K562 (cell line): ENCODE data around the gene SCAMP5. TPM values are rescaled to one million over a fixed set of nuclear protein-coding genes. Genes with fewer than 3 reads are reported as not detected.

Experiments
- ATAC-seq: fragments of 200-7000 bp; cut with Tn5 transposase; 3 replicates; pipeline ENCODE4 v1.9.1; 2020; ENCODE audit warnings: moderate library complexity
- BruUV-seq: library from RNA; stranded (reverse); fragments of 400-500 nt; replicated peaks from 2 replicates; lab custom pipeline; 2021; lab: Mats Ljungman, UMichigan
- CTCF ChIA-PET: fragments of 300-600 bp; formaldehyde crosslinking; extraction: SDS; loops from one replicate; lab custom pipeline; 2021; ENCODE audit warnings: low intra/inter-chr PET ratio; lab: Yijun Ruan, JAX
- POLR2A ChIA-PET: fragments of 300-600, 350-650 bp; sonication (Branson Sonifier 250); formaldehyde crosslinking; extraction: SDS; loops from one replicate; lab custom pipeline; 2021; ENCODE audit warnings: antibody characterized with exemption, inconsistent platforms; lab: Yijun Ruan, JAX
- DNase-seq, 4 experiments: peaks; one replicate each; pipeline versions ENCODE4 v3.0.0 to v3.0.0-alpha.2; 2011 to 2018; ENCODE audit warnings: low spot score in 3 of 4, mixed read lengths in 3 of 4; ENCODE audit errors: extremely low read depth in 1 of 4
- FAIRE-seq: peaks from 2 replicates; lab custom pipeline; 2011; peaks lifted over from hg19 to GRCh38; lab: Jason Lieb, UNC
- H2AFZ ChIP-seq: 2 replicates; pipeline ENCODE4 v1.6.0; 2011; ENCODE audit warnings: low read depth, low read length, control low read depth, inconsistent platforms
- H3K27ac ChIP-seq: fragments of 200-600 bp; 3 replicates; pipeline ENCODE4 v1.8.0; 2011; ENCODE audit warnings: low read depth, mild to moderate bottlenecking, control low read depth, inconsistent platforms, low read length, moderate library complexity, mixed read lengths; ENCODE audit errors: extremely low read depth
- H3K27me3 ChIP-seq, 2 experiments: fragments of 300-600 bp in 1 of 2; 2 replicates in 1 of 2; 3 replicates in 1 of 2; pipeline versions ENCODE4 v1.6.0 to v1.8.0; 2011; ENCODE audit warnings: inconsistent platforms in 2 of 2, low read length in 2 of 2, mild to moderate bottlenecking in 1 of 2, mixed read lengths in 1 of 2, moderate library complexity in 1 of 2; ENCODE audit not compliant: control insufficient read depth in 2 of 2, insufficient read depth in 2 of 2
- H3K36me3 ChIP-seq: fragments of 300-600 bp; 3 replicates; pipeline ENCODE4 v1.8.0; 2011; ENCODE audit warnings: mild to moderate bottlenecking, low read length, inconsistent platforms; ENCODE audit not compliant: control insufficient read depth, insufficient read depth
- H3K4me1 ChIP-seq, 2 experiments: fragments of 200-600 bp in 1 of 2; replicated peaks in 1 of 2; 2 replicates in 1 of 2; 3 replicates in 1 of 2; pipeline versions ENCODE4 v1.5.1 to v1.8.0; 2011; ENCODE audit warnings: inconsistent platforms in 2 of 2, low read length in 2 of 2, mild to moderate bottlenecking in 1 of 2, mixed read lengths in 1 of 2, moderate library complexity in 1 of 2; ENCODE audit not compliant: control insufficient read depth in 2 of 2, insufficient read depth in 2 of 2
- H3K4me2 ChIP-seq: 2 replicates; pipeline ENCODE4 v1.6.1; 2011; ENCODE audit warnings: low read length, control low read depth, inconsistent platforms, mixed read lengths; ENCODE audit not compliant: insufficient read depth
- H3K4me3 ChIP-seq: fragments of 200-600 bp; sonication (generic), shearing (Covaris generic); 2 replicates; pipeline ENCODE4 v1.5.1; 2016; ENCODE audit warnings: control low read depth, inconsistent platforms
- H3K79me2 ChIP-seq: fragments of 200-600 bp; 3 replicates; pipeline ENCODE4 v1.8.0; 2011; ENCODE audit warnings: low read length, inconsistent platforms; ENCODE audit not compliant: control insufficient read depth, insufficient read depth
- H3K9ac ChIP-seq, 2 experiments: 2 replicates each; pipeline versions ENCODE4 v1.6.0 to v1.6.1; 2011; ENCODE audit warnings: low read depth in 2 of 2, low read length in 2 of 2, control low read depth in 1 of 2, inconsistent platforms in 1 of 2, mild to moderate bottlenecking in 1 of 2, mixed read lengths in 1 of 2; ENCODE audit not compliant: insufficient read depth in 1 of 2
- H3K9me1 ChIP-seq: one replicate; pipeline ENCODE4 v1.6.0; 2011; ENCODE audit warnings: inconsistent platforms, mild to moderate bottlenecking, low read length, moderate library complexity; ENCODE audit not compliant: control insufficient read depth, insufficient read depth
- H3K9me3 ChIP-seq: replicated peaks from 2 replicates; pipeline ENCODE4 v1.5.1; 2011; ENCODE audit warnings: low read depth, low read length, inconsistent platforms; ENCODE audit not compliant: control insufficient read depth, insufficient read depth
- H4K20me1 ChIP-seq: replicated peaks from 2 replicates; pipeline ENCODE4 v1.6.1; 2011; ENCODE audit warnings: low read length, inconsistent platforms, mixed read lengths; ENCODE audit not compliant: control insufficient read depth, insufficient read depth
- BMI1 ChIP-seq: fragments of 150-350 bp; IDR thresholded peaks from 2 replicates; pipeline ENCODE4 v1.6.1; 2014; ENCODE audit warnings: low read length
- CXXC5 ChIP-seq: fragments of 250-450 bp; sonication (Bioruptor Pico); IDR thresholded peaks from 2 replicates; pipeline ENCODE4 v1.8.0; 2022; ENCODE audit warnings: inconsistent platforms, mild to moderate bottlenecking, moderate library complexity
- E4F1 ChIP-seq: fragments of 250-450 bp; sonication (Bioruptor Pico); IDR thresholded peaks from 2 replicates; pipeline ENCODE4 v1.5.0; 2021; ENCODE audit warnings: mild to moderate bottlenecking, borderline replicate concordance
- FOXJ3 ChIP-seq: sonication (generic); formaldehyde crosslinking; IDR thresholded peaks from 2 replicates; pipeline ENCODE4 v1.4.0; 2020; ENCODE audit warnings: mild to moderate bottlenecking, missing genetic modification reagents
- HIVEP1 ChIP-seq: fragments of 250-450 bp; sonication (Bioruptor Pico); IDR thresholded peaks from 2 replicates; pipeline ENCODE4 v1.4.0; 2020; ENCODE audit warnings: mild to moderate bottlenecking
- HMG20B ChIP-seq: fragments of 250-450 bp; sonication (Bioruptor Pico); IDR thresholded peaks from 2 replicates; pipeline ENCODE4 v1.5.0; 2021; ENCODE audit warnings: mild to moderate bottlenecking
- IRF9 ChIP-seq: fragments of 450-650 bp; IDR thresholded peaks from 2 replicates; pipeline ENCODE4 v1.6.1; 2016; ENCODE audit warnings: missing biosample characterization, missing genetic modification characterization
- MAFF ChIP-seq: IDR thresholded peaks from 2 replicates; pipeline ENCODE4 v1.6.1; 2012; ENCODE audit warnings: low read length, improper control_type of control experiment
- MAFK ChIP-seq: IDR thresholded peaks from 2 replicates; pipeline ENCODE4 v1.6.1; 2011; ENCODE audit warnings: low read length, improper control_type of control experiment
- POLR2G ChIP-seq: fragments of 200-400 bp; formaldehyde crosslinking; IDR thresholded peaks from 2 replicates; pipeline ENCODE4 v1.6.1; 2017; ENCODE audit warnings: low read depth, mild to moderate bottlenecking, antibody characterized with exemption, low read length, moderate library complexity
- RAD21 ChIP-seq, 2 experiments: fragments of 250-450 bp in 1 of 2; fragments of 450-650 bp in 1 of 2; sonication (Bioruptor Pico) in 1 of 2; formaldehyde crosslinking in 1 of 2; IDR thresholded peaks in 1 of 2; conservative IDR thresholded peaks in 1 of 2; 2 replicates each; pipeline versions ENCODE4 v1.4.0 to v1.8.0; 2020 to 2022; ENCODE audit warnings: mild to moderate bottlenecking in 2 of 2, moderate library complexity in 1 of 2
- RERE ChIP-seq: sonication (generic); formaldehyde crosslinking; IDR thresholded peaks from 2 replicates; pipeline ENCODE4 v1.8.0; 2023; ENCODE audit warnings: missing genetic modification reagents, mild to moderate bottlenecking, borderline replicate concordance
- SNAPC5 ChIP-seq: fragments of 250-450 bp; sonication (Bioruptor Pico); IDR thresholded peaks from 2 replicates; pipeline ENCODE4 v1.8.0; 2021; ENCODE audit warnings: moderate library complexity, mild to moderate bottlenecking, inconsistent platforms
- WGBS: fragments of 100-300 bp; shearing (Covaris generic); methylation state at CpG from one replicate; pipeline ENCODE4 v1.1.6; 2016; ENCODE audit warnings: low coverage, mixed read lengths; ENCODE audit not compliant: insufficient coverage; ENCODE audit errors: missing lambda C conversion rate; 5-methylcytosine and 5-hydroxymethylcytosine counted together
- in situ Hi-C: fragments of 300-500 bp; cut with MboI; formaldehyde crosslinking; loops from 4 replicates; pipeline ENCODE4 v1.15.0; 2018; ENCODE audit warnings: inconsistent platforms, mixed read lengths
- intact Hi-C: fragments of 100-400 bp; cut with micrococcal nuclease; formaldehyde crosslinking; loops from 2 replicates; pipeline ENCODE4 v1.14.2; 2022
- polyA plus RNA-seq, 8 experiments: library from polyadenylated mRNA; depleted of rRNA in 4 of 8; stranded (reverse) in 5 of 8; unstranded in 3 of 8; fragments of >200 nt; fragmentation: Nextera tagmentation in 2 of 8; fragmentation: Illumina TruSeq in 1 of 8; extraction: Ambion mirVana in 2 of 8; extraction: Trizol in 1 of 8; gene quantifications; 2 replicates each; pipeline versions ENCODE4 v1.2.1 to v1.2.3, GENCODE V29; 2011 to 2014; ENCODE audit warnings: inconsistent platforms in 1 of 8, missing spikeins in 1 of 8
- total RNA-seq, 7 experiments: library from RNA; depleted of rRNA in 6 of 7; stranded (reverse); fragments of >200 nt in 6 of 7; fragmentation: Illumina TruSeq in 2 of 7; extraction: Trizol in 2 of 7; gene quantifications; 2 replicates each; pipeline versions ENCODE4 v1.2.1 to v1.2.3, GENCODE V29; 2011 to 2021; ENCODE audit warnings: low replicate concordance in 1 of 7

Gene SCAMP5
- total and polyA plus RNA-seq, 9 of the 15 experiments (the other 6 are each of a cell fraction or from before 2014, with no cell fraction given): 0.09 to 0.29 (median 0.19) TPM; not detected in 5

GRCh38 chr15:75048394-75048793 lies 53.0 kb downstream of the SCAMP5 start (continued):
- no peak for TF ChIP-seq FOXJ3 (CRISPR knock-in tag)
- TF ChIP-seq RAD21 (CRISPR knock-in tag; conservative IDR thresholded peaks at IDR 0.05 in 1 of 2, IDR thresholded peaks at IDR 0.05 in 1 of 2): no peak
- TF ChIP-seq CXXC5: no peak
- no peak for TF ChIP-seq SNAPC5 (CRISPR knock-in tag)
- no peak for TF ChIP-seq MAFK
- TF ChIP-seq HMG20B (CRISPR knock-in tag): no peak
- TF ChIP-seq POLR2G: no peak
- TF ChIP-seq IRF9 (tag): no peak
- TF ChIP-seq MAFF: no peak

GRCh38 chr15:75049392-75049791 lies 54.0 kb downstream of the SCAMP5 start:
- Histone ChIP-seq H4K20me1 (no peaks in the 10 kb centered on the region), H3K27ac (no peak overlapping the region), H3K4me1 (peaks cover 22 to 28% of the 10 kb centered on the region in 2 experiments), H2AFZ (no peak overlapping the region), H3K36me3 (peaks cover 17% of the 10 kb centered on the region; the same call in 1 of the 3 replicates), H3K9me3 (no peaks in the 10 kb centered on the region), H3K4me3 (no peak overlapping the region), H3K4me2 (no peak overlapping the region), H3K79me2 (no peaks in the 10 kb centered on the region), H3K9ac (no peak overlapping the region; a peak in 1 of 4 replicates), H3K9me1 (no peaks in the 10 kb centered on the region), H3K27me3 (no peaks in the 10 kb centered on the region)
- in situ Hi-C loops: no loop called here
- BruUV-seq: no TSS peak
- ChIA-PET POLR2A (interaction anchor here (0.6 to 2.0 kb wide), 4 partner anchors 9 to 304 kb away, joined by 3 to 6 read pairs (median 4); partner anchors contain the start of gene C15orf39), CTCF (no interaction called here)
- FAIRE-seq: no peak
- intact Hi-C loops: no loop called here
- no peak for ATAC-seq
- no peak for DNase-seq
- WGBS: 86% methylated on average over 11 of the region's 11 CpGs
- TF ChIP-seq RERE (no peak), BMI1 (no peak), HIVEP1 (CRISPR knock-in tag) (no peak), E4F1 (CRISPR knock-in tag) (no peak)
